Endothelial cell of umbilical vein (primary cell): ENCODE measurements around the gene TMEM52B. TPM values are rescaled to one million over a fixed set of nuclear protein-coding genes. Genes with fewer than 3 reads are reported as not detected.

Experiments used
- BruUV-seq: library from RNA; stranded (reverse); fragments of 400-500 nt; replicated peaks from 2 replicates; lab custom pipeline; 2021; lab: Mats Ljungman, UMichigan
- CTCF ChIA-PET: fragments of 300-600, 350-600 bp; sonication (Branson Sonifier 250); formaldehyde crosslinking; loops from one replicate; lab custom pipeline; 2021; ENCODE audit warnings: antibody characterized with exemption, inconsistent platforms; lab: Charles Lee
- POLR2A ChIA-PET: fragments of 300-600, 350-600 bp; sonication (Branson Sonifier 250); formaldehyde crosslinking; loops from one replicate; lab custom pipeline; 2021; ENCODE audit warnings: antibody characterized with exemption, inconsistent platforms; lab: Charles Lee
- DNase-seq: peaks from one replicate; pipeline ENCODE4 v3.0.0-alpha.2; 2011; ENCODE audit warnings: low read depth, low spot score
- FAIRE-seq: peaks from 2 replicates; lab custom pipeline; 2011; peaks lifted over from hg19 to GRCh38; lab: Jason Lieb, UNC
- H2AFZ ChIP-seq: 2 replicates; pipeline ENCODE4 v1.6.0; 2012; ENCODE audit warnings: low read depth, low read length, control low read depth, inconsistent platforms
- H3K27ac ChIP-seq: 2 replicates; pipeline ENCODE4 v1.5.1; 2011; ENCODE audit warnings: low read depth, mild to moderate bottlenecking, control low read depth, low read length, moderate library complexity; ENCODE audit not compliant: insufficient read depth
- H3K27me3 ChIP-seq, 2 experiments: 2 replicates each; pipeline versions ENCODE4 v1.6.0 to v1.6.1; 2011; ENCODE audit warnings: low read length in 2 of 2, mixed read lengths in 1 of 2; ENCODE audit not compliant: control insufficient read depth in 2 of 2, insufficient read depth in 2 of 2
- H3K36me3 ChIP-seq, 2 experiments: 2 replicates in 1 of 2; 3 replicates in 1 of 2; pipeline ENCODE4 v1.5.1; 2011; ENCODE audit warnings: low read length in 2 of 2, mild to moderate bottlenecking in 1 of 2, moderate library complexity in 1 of 2; ENCODE audit not compliant: control insufficient read depth in 2 of 2, insufficient read depth in 2 of 2; ENCODE audit errors: extremely low read depth in 1 of 2
- H3K4me1 ChIP-seq: 3 replicates; pipeline ENCODE4 v1.5.1; 2011; ENCODE audit warnings: mild to moderate bottlenecking, low read length; ENCODE audit not compliant: control insufficient read depth, insufficient read depth; ENCODE audit errors: extremely low read depth
- H3K4me2 ChIP-seq: 2 replicates; pipeline ENCODE4 v1.6.1; 2011; ENCODE audit warnings: low read length, control low read depth, mixed read lengths; ENCODE audit not compliant: insufficient read depth
- H3K4me3 ChIP-seq, 3 experiments: fragments of 200-600 bp in 1 of 3; sonication (generic), shearing (Covaris generic) in 1 of 3; replicated peaks in 1 of 3; 2 replicates each; pipeline ENCODE4 v1.5.1; 2011 to 2016; ENCODE audit warnings: control low read depth in 3 of 3, low read length in 3 of 3, mild to moderate bottlenecking in 2 of 3, inconsistent platforms in 1 of 3, low read depth in 1 of 3, moderate library complexity in 1 of 3; ENCODE audit not compliant: insufficient read depth in 1 of 3
- H3K79me2 ChIP-seq: 2 replicates; pipeline ENCODE4 v1.6.0; 2012; ENCODE audit warnings: low read length, inconsistent platforms; ENCODE audit not compliant: control insufficient read depth, insufficient read depth
- H3K9ac ChIP-seq: replicated peaks from 2 replicates; pipeline ENCODE3; 2011; ENCODE audit warnings: low read length, control low read depth; ENCODE audit not compliant: insufficient read depth; ENCODE audit errors: extremely low read depth
- H3K9me1 ChIP-seq: replicated peaks from 3 replicates; pipeline ENCODE4 v1.6.0; 2011; ENCODE audit warnings: mild to moderate bottlenecking, low read length; ENCODE audit not compliant: control insufficient read depth, insufficient read depth; ENCODE audit errors: extremely low read depth
- H3K9me3 ChIP-seq: replicated peaks from 2 replicates; pipeline ENCODE4 v1.5.1; 2012; ENCODE audit warnings: low read length, inconsistent platforms; ENCODE audit not compliant: control insufficient read depth, insufficient read depth
- H4K20me1 ChIP-seq: replicated peaks from 2 replicates; pipeline ENCODE3; 2011; ENCODE audit warnings: mild to moderate bottlenecking, low read length; ENCODE audit not compliant: control insufficient read depth, insufficient read depth; ENCODE audit errors: extremely low read depth
- CTCF ChIP-seq, 2 donors: IDR thresholded peaks; 1 replicate in 1 of 2; 2 replicates in 1 of 2; pipeline ENCODE4 v1.5.1; 2011; ENCODE audit warnings: low read length in 2 of 2, mild to moderate bottlenecking in 2 of 2, moderate library complexity in 2 of 2, control low read depth in 1 of 2, inconsistent platforms in 1 of 2, low read depth in 1 of 2; ENCODE audit not compliant: insufficient read depth in 1 of 2; ENCODE audit errors: extremely low read depth in 1 of 2
- EZH2 ChIP-seq: IDR thresholded peaks from 2 replicates; pipeline ENCODE4 v1.6.1; 2012; ENCODE audit warnings: borderline replicate concordance, low read depth, mild to moderate bottlenecking, moderate library complexity, low read length, inconsistent platforms; ENCODE audit not compliant: severe bottlenecking
- FOS ChIP-seq: IDR thresholded peaks from 2 replicates; pipeline ENCODE4 v1.6.1; 2011; ENCODE audit warnings: mild to moderate bottlenecking, low read length, moderate library complexity, borderline replicate concordance; ENCODE audit not compliant: insufficient read depth
- GATA2 ChIP-seq: IDR thresholded peaks from 2 replicates; pipeline ENCODE4 v1.7.0; 2011; ENCODE audit warnings: low read depth, mild to moderate bottlenecking, moderate library complexity, mixed read lengths, low read length; ENCODE audit not compliant: insufficient read length, insufficient read depth
- JUN ChIP-seq: IDR thresholded peaks from 2 replicates; pipeline ENCODE4 v1.6.1; 2011; ENCODE audit warnings: borderline replicate concordance, low read depth; ENCODE audit not compliant: insufficient read length, insufficient read depth
- MAX ChIP-seq: IDR thresholded peaks from 2 replicates; pipeline ENCODE4 v1.6.1; 2011; ENCODE audit not compliant: insufficient read depth, insufficient read length
- MYC ChIP-seq: IDR thresholded peaks from one replicate; pipeline ENCODE4 v1.6.1; 2011; ENCODE audit warnings: mild to moderate bottlenecking, low read depth, low read length
- POLR2A ChIP-seq: IDR thresholded peaks from 2 replicates; pipeline ENCODE4 v1.6.1; 2012; ENCODE audit warnings: low read depth, mild to moderate bottlenecking, control low read depth, low read length
- POLR2AphosphoS5 ChIP-seq: IDR thresholded peaks from 2 replicates; pipeline ENCODE4 v1.6.1; 2012; ENCODE audit warnings: low read depth, mild to moderate bottlenecking, control low read depth, low read length, moderate library complexity; ENCODE audit not compliant: insufficient read depth
- dilution Hi-C: fragments of 300-500 bp; cut with MboI; formaldehyde crosslinking; loops from one replicate; pipeline ENCODE4 v1.15.0; 2019; ENCODE audit warnings: low sequenced_read_pairs; ENCODE audit not compliant: extremely low pct_ligation_motif_present
- intact Hi-C: fragments of 100-400 bp; cut with micrococcal nuclease; formaldehyde crosslinking; loops from one replicate; pipeline ENCODE4 v1.10.0; 2022
- polyA plus RNA-seq, 4 experiments: library from polyadenylated mRNA; depleted of rRNA in 3 of 4; stranded (reverse) in 3 of 4; unstranded in 1 of 4; fragments of >200 nt; gene quantifications; 2 replicates each; pipeline versions ENCODE4 v1.2.1 to v1.2.3, GENCODE V29; 2011 to 2012; ENCODE audit warnings: missing spikeins in 1 of 4
- total RNA-seq: library from RNA; stranded (reverse); gene quantifications from 2 replicates; pipeline ENCODE4 v1.2.3, GENCODE V29; 2021

The TMEM52B gene
- total and polyA plus RNA-seq, 2 donors (not counting 3 experiments of a cell fraction or from before 2014, with no cell fraction given): 0.24 TPM; not detected in 1

- Histone ChIP-seq H3K4me3 (no peak overlapping the region), H2AFZ (no peak overlapping the region), H3K27me3 (no peaks in the 10 kb centered on the region), H3K9ac (no peak overlapping the region), H3K4me1 (peaks cover under 1% of the 10 kb centered on the region), H3K4me2 (no peak overlapping the region), H3K79me2 (no peaks in the 10 kb centered on the region), H3K9me1 (no peaks in the 10 kb centered on the region), H4K20me1 (no peaks in the 10 kb centered on the region), H3K9me3 (no peaks in the 10 kb centered on the region), H3K36me3 (peaks cover 20 to 23% of the 10 kb centered on the region in 2 experiments), H3K27ac (no peak overlapping the region)
- no peak for TF ChIP-seq EZH2
- no peak for TF ChIP-seq FOS
- TF ChIP-seq POLR2A: no peak
- no peak for TF ChIP-seq GATA2
- TF ChIP-seq POLR2AphosphoS5: no peak
- TF ChIP-seq CTCF (IDR thresholded peaks at IDR 0.05; ENCODE audit: extremely low read depth in 1 of 2, insufficient read depth in 1 of 2, low read depth in 1 of 2, low read length in 2 of 2): no peak
- TF ChIP-seq MAX: no peak
- no peak for TF ChIP-seq MYC
- no peak for TF ChIP-seq JUN
- ChIA-PET POLR2A (no interaction called here), CTCF (no interaction called here)
- FAIRE-seq: no peak
- dilution Hi-C loops (no loop called here), intact Hi-C loops (no loop called here)
- no TSS peak for BruUV-seq
- no peak for DNase-seq
These were observed 47.3 kb downstream of the TMEM52B start for GRCh38 chr12:10226086-10226485.
